ENCODE results near the gene KRT7. TPM values are rescaled to one million over a fixed set of nuclear protein-coding genes. Genes with fewer than 3 reads are reported as not detected.

The KRT7 gene
- total and polyA plus RNA-seq, 2 donors (not counting 1 experiment from before 2014, with no cell fraction given): not detected

DNA sequence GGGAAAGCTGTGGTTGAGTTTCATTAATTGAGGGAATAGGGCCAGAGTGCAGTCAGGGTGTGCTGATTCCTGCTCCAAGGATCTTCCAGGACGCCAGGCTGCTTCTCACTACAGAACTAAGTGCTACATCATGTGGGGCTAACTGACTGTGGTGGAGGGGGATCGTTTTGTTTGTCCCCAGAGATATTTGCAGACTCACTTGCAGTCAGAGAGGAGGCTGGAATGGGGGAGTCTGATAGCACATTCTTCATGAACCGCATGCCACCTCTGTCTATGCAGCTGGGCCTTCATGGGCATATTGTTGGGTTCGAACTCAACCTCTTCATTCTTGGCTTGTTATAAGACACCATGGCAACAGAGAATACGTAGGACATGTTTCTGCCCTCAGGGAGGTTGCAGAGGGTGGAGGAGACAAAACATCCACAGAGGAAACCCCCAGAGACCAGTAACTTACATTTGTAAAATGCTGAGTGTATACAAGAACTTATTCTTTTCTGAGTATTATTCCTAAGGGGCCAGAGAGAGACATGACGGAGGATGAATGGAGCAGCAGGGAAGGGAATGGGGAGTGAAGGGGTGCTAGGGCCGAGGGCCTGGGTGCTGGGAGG lies 13.0 kb downstream of the KRT7 start:
- no peak overlapping the region for H3K4me3 Mint-ChIP-seq
- 76% methylated on average over 5 of the region's 7 CpGs for WGBS (ENCODE audit: insufficient coverage)
- peaks cover 0 to 7% of the 10 kb centered on the region in 2 donors for H3K4me1 ChIP-seq (ENCODE audit: control insufficient read depth in 2 of 2, insufficient read depth in 2 of 2, low read length in 2 of 2)
- H3K4me2 ChIP-seq (replicated peaks; ENCODE audit: low read depth, low read length, poor library complexity, severe bottlenecking): no peak overlapping the region
- no peaks in the 10 kb centered on the region for H3K9me3 ChIP-seq (ENCODE audit: control extremely low read depth in 1 of 3, control insufficient read depth in 2 of 3, insufficient read depth in 1 of 3, low read length in 2 of 3)
- no peaks in the 10 kb centered on the region for H3K36me3 ChIP-seq (replicated peaks in 1 of 2; ENCODE audit: control extremely low read depth in 1 of 2, control insufficient read depth in 1 of 2, extremely low read depth in 1 of 2, insufficient read depth in 2 of 2, low read length in 1 of 2)
- H3K9ac ChIP-seq (ENCODE audit: low read length): no peak overlapping the region
- ChIA-PET CTCF (no interaction called here), POLR2A (no interaction called here)
- intact Hi-C loops (cut with micrococcal nuclease): no loop called here
- DNase-seq (no peak), ATAC-seq (ENCODE audit: low read depth) (no peak)
- no peaks in the 10 kb centered on the region for H3K79me2 ChIP-seq (ENCODE audit: control insufficient read depth, insufficient read depth, low read length)
- no peak overlapping the region for H3K4me3 ChIP-seq (ENCODE audit: control extremely low read depth in 1 of 5, extremely low read depth in 1 of 5, insufficient read depth in 1 of 5, low read depth in 2 of 5, low read length in 4 of 5)
- peaks cover 0 to 19% (median 4%) of the 10 kb centered on the region in 4 experiments for H3K27me3 ChIP-seq (replicated peaks in 1 of 4; ENCODE audit: control extremely low read depth in 1 of 4, control insufficient read depth in 3 of 4, insufficient read depth in 4 of 4, low read length in 3 of 4)
- H3K4me1 Mint-ChIP-seq: peaks cover 9% of the 10 kb centered on the region
- H3K27ac Mint-ChIP-seq: no peak overlapping the region
- no peak overlapping the region for H3K27ac ChIP-seq (ENCODE audit: low read length in 2 of 2)
- peaks cover 37% of the 10 kb centered on the region for H3K27me3 Mint-ChIP-seq
- TF ChIP-seq CTCF (IDR thresholded peaks at IDR 0.05): no peak
- no peak for TF ChIP-seq EZH2 (IDR thresholded peaks at IDR 0.05; ENCODE audit: borderline replicate concordance, insufficient read depth, low read depth, low read length, poor library complexity, severe bottlenecking)
- no peak overlapping the region for H2AFZ ChIP-seq (ENCODE audit: insufficient read depth, low read depth, low read length, poor library complexity, severe bottlenecking)
- H4K20me1 ChIP-seq (ENCODE audit: control insufficient read depth, insufficient read depth, low read length, poor library complexity, severe bottlenecking): no peaks in the 10 kb centered on the region
- H3K9me3 Mint-ChIP-seq (ENCODE audit: insufficient read depth): no peaks in the 10 kb centered on the region

GRCh38 chr12:52246720-52247621 lies 13.9 kb downstream of the KRT7 start:
- no peak for ATAC-seq (ENCODE audit: low read depth)
- Histone ChIP-seq H3K79me2 (ENCODE audit: control insufficient read depth, insufficient read depth, low read length) (no peaks in the 10 kb centered on the region), H3K9me3 (ENCODE audit: control extremely low read depth in 1 of 3, control insufficient read depth in 2 of 3, insufficient read depth in 1 of 3, low read length in 2 of 3) (no peaks in the 10 kb centered on the region), H3K4me3 (ENCODE audit: control extremely low read depth in 1 of 5, extremely low read depth in 1 of 5, insufficient read depth in 1 of 5, low read depth in 2 of 5, low read length in 4 of 5) (no peak overlapping the region), H3K9ac (ENCODE audit: low read length) (no peak overlapping the region), H4K20me1 (ENCODE audit: control insufficient read depth, insufficient read depth, low read length, poor library complexity, severe bottlenecking) (no peaks in the 10 kb centered on the region), H3K27ac (ENCODE audit: low read length in 2 of 2) (no peak overlapping the region), H3K4me2 (replicated peaks; ENCODE audit: low read depth, low read length, poor library complexity, severe bottlenecking) (no peak overlapping the region), H3K27me3 (replicated peaks in 1 of 4; ENCODE audit: control extremely low read depth in 1 of 4, control insufficient read depth in 3 of 4, insufficient read depth in 4 of 4, low read length in 3 of 4) (peaks cover 0 to 19% (median 4%) of the 10 kb centered on the region in 4 experiments), H3K36me3 (replicated peaks in 1 of 2; ENCODE audit: control extremely low read depth in 1 of 2, control insufficient read depth in 1 of 2, extremely low read depth in 1 of 2, insufficient read depth in 2 of 2, low read length in 1 of 2) (no peaks in the 10 kb centered on the region), H3K4me1 (ENCODE audit: control insufficient read depth in 2 of 2, insufficient read depth in 2 of 2, low read length in 2 of 2) (peaks cover 0 to 7% of the 10 kb centered on the region in 2 donors), H2AFZ (ENCODE audit: insufficient read depth, low read depth, low read length, poor library complexity, severe bottlenecking) (no peak overlapping the region)
- H3K9me3 Mint-ChIP-seq (ENCODE audit: insufficient read depth): no peaks in the 10 kb centered on the region
- ChIA-PET CTCF (no interaction called here), POLR2A (no interaction called here)
- DNase-seq: no peak
- H3K27me3 Mint-ChIP-seq: peaks cover 46% of the 10 kb centered on the region
- 70% methylated on average over 8 of the region's 10 CpGs for WGBS (ENCODE audit: insufficient coverage)
- H3K27ac Mint-ChIP-seq: no peak overlapping the region
- TF ChIP-seq CTCF (IDR thresholded peaks at IDR 0.05) (no peak), EZH2 (IDR thresholded peaks at IDR 0.05; ENCODE audit: borderline replicate concordance, insufficient read depth, low read depth, low read length, poor library complexity, severe bottlenecking) (no peak)
- H3K4me1 Mint-ChIP-seq: peaks cover 9% of the 10 kb centered on the region
- intact Hi-C loops (cut with micrococcal nuclease): no loop called here
- H3K4me3 Mint-ChIP-seq: no peak overlapping the region
